Right lobe of liver (tissue), 6 donors: ENCODE data around the gene ARNT2. TPM values are rescaled to one million over a fixed set of nuclear protein-coding genes. Genes with fewer than 3 reads are reported as not detected.

Experiments used
- ATAC-seq, 4 donors: fragments of 200-7000 bp; cut with Tn5 transposase; one replicate each; pipeline ENCODE4 v1.9.1; 2020; ENCODE audit warnings: mild to moderate bottlenecking in 4 of 4, moderate library complexity in 4 of 4
- DNase-seq, 3 donors: peaks; one replicate each; pipeline ENCODE4 v3.0.0-alpha.2; 2020
- H3K27ac ChIP-seq, 3 donors: fragments of 200-600 bp; one replicate each; pipeline ENCODE4 v1.8.0; 2022
- H3K27me3 ChIP-seq, 2 donors: fragments of 200-600 bp; one replicate each; pipeline ENCODE4 v1.8.0; 2022
- H3K36me3 ChIP-seq, 4 donors: fragments of 200-600 bp; sonication (generic) in 1 of 4; one replicate each; pipeline versions ENCODE4 v1.5.1 to v1.8.0; 2017 to 2022; ENCODE audit warnings: control low read depth in 1 of 4
- H3K4me1 ChIP-seq, 4 donors: fragments of 200-600 bp; sonication (generic) in 1 of 4; one replicate each; pipeline versions ENCODE4 v1.5.1 to v1.8.0; 2017 to 2022; ENCODE audit warnings: control low read depth in 1 of 4
- H3K4me3 ChIP-seq, 3 donors: fragments of 200-600 bp; one replicate each; pipeline ENCODE4 v1.8.0; 2022
- H3K9me3 ChIP-seq, 4 donors: fragments of 200-600 bp; sonication (generic) in 1 of 4; one replicate each; pipeline versions ENCODE4 v1.5.1 to v1.8.0; 2017 to 2022; ENCODE audit warnings: control low read depth in 1 of 4
- POLR2A ChIP-seq: fragments of 450-650 bp; IDR thresholded peaks from one replicate; pipeline ENCODE4 v1.6.1; 2017; ENCODE audit warnings: antibody characterized with exemption, mild to moderate bottlenecking
- WGBS: methylation state at CpG from one replicate; pipeline ENCODE4 v1.1.6; 2018; ENCODE audit warnings: low coverage, low lambda C conversion rate; ENCODE audit not compliant: insufficient coverage; ENCODE audit errors: missing lambda C conversion rate; 5-methylcytosine and 5-hydroxymethylcytosine counted together
- intact Hi-C, 2 donors: fragments of 100-400 bp; cut with DNase I; formaldehyde crosslinking; loops; one replicate each; pipeline versions ENCODE4 v1.11.2 to v1.14.1; 2022
- total RNA-seq, 6 experiments: library from RNA; depleted of rRNA in 2 of 6; stranded (reverse); fragments of >200 nt in 2 of 6; fragmentation: NEBNext Ultra II Directional in 3 of 6; extraction: Animal tissue kit (Norgen Biotek cat#: 25700) in 3 of 6; gene quantifications; one replicate each; pipeline versions ENCODE4 v1.1.0 to v1.2.4, GENCODE V29; 2016 to 2023
- TF ChIP-seq, protein P1 (sequence below), 4 donors: fragments of 200-600 bp in 3 of 4; fragments of 450-650 bp in 1 of 4; IDR thresholded peaks; one replicate each; pipeline versions ENCODE4 v1.5.1 to v1.8.0; 2016 to 2022; ENCODE audit warnings: antibody characterized with exemption in 4 of 4, mild to moderate bottlenecking in 2 of 4
- donor health status: DM: no; HTN: yes; CAD: no.
- donor health status: DM: no; HTN: no; CAD: no.
- donor health status: DM: no; HTN: no; CAD: no.
- donor health status: DM: no; HTN: yes; CAD: no.
- donor health status: DM: no; HTN: yes; CAD: no.

ARNT2 gene
- total RNA-seq, 6 experiments from 2014 or later = 0.12 to 1.3 (median 0.46) TPM

GRCh38 chr15:80593486-80594030 is 189.4 kb downstream of the ARNT2 start:
- H3K4me1 ChIP-seq = no peaks in the 10 kb centered on the region
- H3K27ac ChIP-seq = no peak overlapping the region
- DNase-seq (no peak), ATAC-seq (no peak)
- no peak overlapping the region for H3K4me3 ChIP-seq
- intact Hi-C loops = no loop called here
- H3K9me3 ChIP-seq = no peaks in the 10 kb centered on the region
- TF ChIP-seq, protein P1, sequence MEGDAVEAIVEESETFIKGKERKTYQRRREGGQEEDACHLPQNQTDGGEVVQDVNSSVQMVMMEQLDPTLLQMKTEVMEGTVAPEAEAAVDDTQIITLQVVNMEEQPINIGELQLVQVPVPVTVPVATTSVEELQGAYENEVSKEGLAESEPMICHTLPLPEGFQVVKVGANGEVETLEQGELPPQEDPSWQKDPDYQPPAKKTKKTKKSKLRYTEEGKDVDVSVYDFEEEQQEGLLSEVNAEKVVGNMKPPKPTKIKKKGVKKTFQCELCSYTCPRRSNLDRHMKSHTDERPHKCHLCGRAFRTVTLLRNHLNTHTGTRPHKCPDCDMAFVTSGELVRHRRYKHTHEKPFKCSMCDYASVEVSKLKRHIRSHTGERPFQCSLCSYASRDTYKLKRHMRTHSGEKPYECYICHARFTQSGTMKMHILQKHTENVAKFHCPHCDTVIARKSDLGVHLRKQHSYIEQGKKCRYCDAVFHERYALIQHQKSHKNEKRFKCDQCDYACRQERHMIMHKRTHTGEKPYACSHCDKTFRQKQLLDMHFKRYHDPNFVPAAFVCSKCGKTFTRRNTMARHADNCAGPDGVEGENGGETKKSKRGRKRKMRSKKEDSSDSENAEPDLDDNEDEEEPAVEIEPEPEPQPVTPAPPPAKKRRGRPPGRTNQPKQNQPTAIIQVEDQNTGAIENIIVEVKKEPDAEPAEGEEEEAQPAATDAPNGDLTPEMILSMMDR (IDR thresholded peaks at IDR 0.05) = no peak
- TF ChIP-seq POLR2A = no peak
- 89% methylated on average over 5 of the region's 13 CpGs for WGBS
- no peaks in the 10 kb centered on the region for H3K27me3 ChIP-seq
- no peaks in the 10 kb centered on the region for H3K36me3 ChIP-seq

DNA sequence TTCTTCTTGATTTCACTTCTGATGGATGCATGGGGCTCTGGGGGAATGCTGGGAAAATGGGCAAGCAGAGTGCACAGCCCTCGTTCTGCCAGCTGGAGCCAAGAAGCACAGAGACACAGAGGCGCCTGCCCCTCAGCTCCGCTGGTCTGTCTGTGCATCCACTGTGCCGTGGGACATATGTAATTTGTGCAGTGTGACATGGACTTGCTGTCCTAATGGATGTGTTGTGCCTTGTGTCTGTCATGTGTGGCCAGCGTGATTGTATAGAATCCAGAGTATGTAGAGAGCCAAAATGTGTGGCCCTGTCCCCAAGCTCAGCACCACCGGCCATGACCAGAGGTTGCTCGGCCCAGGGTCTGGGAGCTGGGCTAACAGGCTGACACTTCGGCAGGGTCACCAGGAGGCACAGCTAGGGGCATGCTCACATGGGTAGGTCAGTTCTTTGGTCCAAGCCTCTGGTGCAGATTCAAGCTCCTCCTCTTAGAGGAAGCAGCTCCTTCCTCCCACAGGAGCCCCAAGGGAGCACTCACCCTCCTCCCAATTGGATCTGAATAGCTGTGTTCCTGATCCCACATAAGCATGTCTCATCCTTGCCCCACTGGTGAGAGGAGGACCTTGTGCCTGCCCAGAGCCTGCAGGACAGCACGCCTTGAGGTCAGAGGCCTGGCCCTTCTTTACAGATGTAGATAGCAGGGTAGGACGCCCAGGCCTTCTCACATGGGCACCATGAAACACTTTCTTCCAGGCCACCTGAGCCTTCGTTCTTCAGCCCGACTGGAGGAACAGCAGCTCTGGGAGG is 190.1 kb downstream of the ARNT2 start:
- no peaks in the 10 kb centered on the region for H3K36me3 ChIP-seq
- H3K9me3 ChIP-seq = no peaks in the 10 kb centered on the region
- TF ChIP-seq, protein P1 (IDR thresholded peaks at IDR 0.05) = no peak
- no peak for TF ChIP-seq POLR2A
- H3K4me3 ChIP-seq = no peak overlapping the region
- DNase-seq (no peak), ATAC-seq (no peak)
- no peaks in the 10 kb centered on the region for H3K4me1 ChIP-seq
- no peaks in the 10 kb centered on the region for H3K27me3 ChIP-seq
- H3K27ac ChIP-seq = no peak overlapping the region
- no CpG with 5 or more reads among the region's 12 CpGs for WGBS
- intact Hi-C loops = no loop called here

- TF ChIP-seq, protein P1 (IDR thresholded peaks at IDR 0.05) = no peak
- no peak for TF ChIP-seq POLR2A
- no peaks in the 10 kb centered on the region for H3K36me3 ChIP-seq
- intact Hi-C loops = no loop called here
- ATAC-seq (no peak), DNase-seq (no peak)
- H3K27me3 ChIP-seq = no peaks in the 10 kb centered on the region
- no CpG with 5 or more reads among the region's 1 CpG for WGBS
- H3K4me1 ChIP-seq = no peaks in the 10 kb centered on the region
- no peak overlapping the region for H3K4me3 ChIP-seq
- no peaks in the 10 kb centered on the region for H3K9me3 ChIP-seq
- H3K27ac ChIP-seq = no peak overlapping the region
These were observed 191.2 kb downstream of the ARNT2 start for GRCh38 chr15:80595396-80595795.

DNA sequence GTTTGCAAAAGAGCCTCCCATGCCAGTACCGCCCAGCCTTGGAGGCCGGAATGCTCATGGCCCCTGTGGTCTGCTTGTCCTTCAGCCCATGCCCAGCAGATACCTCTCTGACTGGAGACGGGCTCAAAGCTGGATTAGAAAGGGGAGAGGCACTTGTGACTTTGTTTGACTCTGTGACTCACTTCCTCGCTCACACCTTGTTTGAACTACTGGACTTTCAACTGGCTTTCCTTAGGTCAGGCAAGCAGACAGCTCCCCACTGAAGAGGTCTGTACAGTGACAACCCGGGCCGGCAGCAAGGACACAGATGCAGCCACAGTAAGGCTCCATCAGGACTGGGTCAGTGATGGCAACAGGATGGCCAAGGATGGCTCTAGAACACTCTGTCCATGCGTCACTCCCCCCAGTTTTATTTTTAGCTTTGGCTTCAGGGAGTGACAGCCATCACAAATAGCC is 192.4 kb downstream of the ARNT2 start:
- Histone ChIP-seq H3K27me3 (no peaks in the 10 kb centered on the region), H3K9me3 (no peaks in the 10 kb centered on the region), H3K4me1 (no peaks in the 10 kb centered on the region), H3K4me3 (no peak overlapping the region), H3K27ac (no peak overlapping the region), H3K36me3 (no peaks in the 10 kb centered on the region)
- TF ChIP-seq, protein P1 (IDR thresholded peaks at IDR 0.05) = no peak
- no peak for TF ChIP-seq POLR2A
- no peak for DNase-seq
- WGBS = 83% methylated on average over 1 of the region's 7 CpGs
- ATAC-seq = no peak
- intact Hi-C loops = no loop called here
